Hepatocyte (in vitro differentiated cells): ENCODE measurements around the gene TSPO2. TPM values are rescaled to one million over a fixed set of nuclear protein-coding genes. Genes with fewer than 3 reads are reported as not detected.

Experiments
- DNase-seq: peaks from one replicate; pipeline ENCODE4 v3.0.0-alpha.2; 2016; ENCODE audit warnings: low spot score
- H2AFZ ChIP-seq: fragments of 200-600 bp; sonication (generic); 2 replicates; pipeline ENCODE4 v1.6.0; 2016; ENCODE audit warnings: antibody characterized with exemption, mild to moderate bottlenecking
- H3K27ac ChIP-seq: fragments of 200-600 bp; sonication (generic); 2 replicates; pipeline ENCODE4 v1.5.1; 2016; ENCODE audit warnings: mild to moderate bottlenecking
- H3K27me3 ChIP-seq: fragments of 200-600 bp; sonication (generic); 2 replicates; pipeline ENCODE4 v1.6.1; 2016
- H3K36me3 ChIP-seq: fragments of 200-600 bp; sonication (generic); replicated peaks from 2 replicates; pipeline ENCODE4 v1.5.1; 2016; ENCODE audit warnings: low read depth; ENCODE audit not compliant: insufficient read depth
- H3K4me1 ChIP-seq: fragments of 200-600 bp; sonication (generic); 2 replicates; pipeline ENCODE4 v1.5.1; 2016; ENCODE audit warnings: mild to moderate bottlenecking, moderate library complexity; ENCODE audit not compliant: insufficient read depth
- H3K4me2 ChIP-seq: fragments of 200-600 bp; sonication (generic); 2 replicates; pipeline ENCODE4 v1.6.0; 2016
- H3K4me3 ChIP-seq: fragments of 200-600 bp; sonication (generic); 2 replicates; pipeline ENCODE4 v1.5.1; 2016; ENCODE audit warnings: mild to moderate bottlenecking
- H3K79me2 ChIP-seq: fragments of 200-600 bp; sonication (generic); 2 replicates; pipeline ENCODE4 v1.6.0; 2017; ENCODE audit warnings: mild to moderate bottlenecking
- H3K9me2 ChIP-seq: fragments of 200-600 bp; sonication (generic); replicated peaks from 2 replicates; pipeline ENCODE4 v1.6.0; 2017; ENCODE audit warnings: mild to moderate bottlenecking; ENCODE audit not compliant: insufficient read depth
- H3K9me3 ChIP-seq: fragments of 200-600 bp; sonication (generic); 2 replicates; pipeline ENCODE4 v1.5.1; 2016; ENCODE audit warnings: low read depth, mild to moderate bottlenecking
- H4K20me1 ChIP-seq: fragments of 200-600 bp; sonication (generic); 2 replicates; pipeline ENCODE4 v1.6.0; 2016; ENCODE audit warnings: mild to moderate bottlenecking; ENCODE audit not compliant: insufficient read depth, poor library complexity, severe bottlenecking
- EZH2 ChIP-seq: fragments of 200-600 bp; sonication (generic); IDR thresholded peaks from 2 replicates; pipeline ENCODE4 v1.6.1; 2016; ENCODE audit warnings: antibody characterized with exemption, mild to moderate bottlenecking, borderline replicate concordance
- EZH2phosphoT487 ChIP-seq: fragments of 200-600 bp; sonication (generic); IDR thresholded peaks from one replicate; pipeline ENCODE4 v1.6.1; 2018; ENCODE audit warnings: antibody characterized with exemption, mild to moderate bottlenecking, low read depth, moderate library complexity; ENCODE audit not compliant: unreplicated experiment, severe bottlenecking
- WGBS: methylation state at CpG from one replicate; pipeline ENCODE4 v1.1.6; 2016; ENCODE audit warnings: low lambda C conversion rate; ENCODE audit errors: missing lambda C conversion rate; 5-methylcytosine and 5-hydroxymethylcytosine counted together
- polyA plus RNA-seq: library from polyadenylated mRNA; unstranded; fragments of >200 nt; fragmentation: Nextera tagmentation; extraction: Ambion mirVana; gene quantifications from 2 replicates; pipeline ENCODE4 v1.2.1, GENCODE V29; 2016
- total RNA-seq: library from RNA; depleted of rRNA; stranded (reverse); fragments of >200 nt; gene quantifications from 2 replicates; pipeline ENCODE4 v1.2.3, GENCODE V29; 2014
- TF ChIP-seq, protein P1 (sequence below): fragments of 200-600 bp; sonication (generic); IDR thresholded peaks from 2 replicates; pipeline ENCODE4 v1.5.1; 2016; ENCODE audit warnings: antibody characterized with exemption, mild to moderate bottlenecking; ENCODE audit not compliant: poor library complexity

The TSPO2 gene
- total and polyA plus RNA-seq, 2 experiments from 2014 or later, result 0.27 to 0.36 TPM

DNA sequence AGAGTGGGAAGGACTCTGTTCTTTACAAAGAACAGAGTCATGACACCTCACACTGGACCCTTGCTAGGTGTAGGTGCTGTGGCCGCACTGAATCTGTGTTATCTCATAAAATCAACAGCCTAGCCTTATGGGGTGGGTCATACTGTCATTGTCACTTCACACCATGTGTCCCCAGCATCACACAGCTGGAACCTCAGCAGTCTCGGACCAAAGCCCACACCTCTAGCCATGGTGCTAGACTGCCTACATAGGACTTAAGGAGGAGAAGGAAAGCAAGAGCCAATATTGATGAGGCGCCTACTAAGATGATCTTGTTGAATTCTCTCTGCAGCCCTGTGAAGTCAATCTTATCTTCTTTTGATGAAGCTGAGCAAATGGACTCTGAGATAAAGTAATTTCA lies 34.3 kb upstream of the TSPO2 start:
- H3K27ac ChIP-seq, result no peak overlapping the region
- no peak for DNase-seq
- 73% methylated on average over 3 of the region's 3 CpGs for WGBS
- H3K9me3 ChIP-seq, result no peaks in the 10 kb centered on the region
- H3K9me2 ChIP-seq, result no peaks in the 10 kb centered on the region
- H3K4me2 ChIP-seq, result no peak overlapping the region
- H2AFZ ChIP-seq, result no peak overlapping the region
- TF ChIP-seq, protein P1, sequence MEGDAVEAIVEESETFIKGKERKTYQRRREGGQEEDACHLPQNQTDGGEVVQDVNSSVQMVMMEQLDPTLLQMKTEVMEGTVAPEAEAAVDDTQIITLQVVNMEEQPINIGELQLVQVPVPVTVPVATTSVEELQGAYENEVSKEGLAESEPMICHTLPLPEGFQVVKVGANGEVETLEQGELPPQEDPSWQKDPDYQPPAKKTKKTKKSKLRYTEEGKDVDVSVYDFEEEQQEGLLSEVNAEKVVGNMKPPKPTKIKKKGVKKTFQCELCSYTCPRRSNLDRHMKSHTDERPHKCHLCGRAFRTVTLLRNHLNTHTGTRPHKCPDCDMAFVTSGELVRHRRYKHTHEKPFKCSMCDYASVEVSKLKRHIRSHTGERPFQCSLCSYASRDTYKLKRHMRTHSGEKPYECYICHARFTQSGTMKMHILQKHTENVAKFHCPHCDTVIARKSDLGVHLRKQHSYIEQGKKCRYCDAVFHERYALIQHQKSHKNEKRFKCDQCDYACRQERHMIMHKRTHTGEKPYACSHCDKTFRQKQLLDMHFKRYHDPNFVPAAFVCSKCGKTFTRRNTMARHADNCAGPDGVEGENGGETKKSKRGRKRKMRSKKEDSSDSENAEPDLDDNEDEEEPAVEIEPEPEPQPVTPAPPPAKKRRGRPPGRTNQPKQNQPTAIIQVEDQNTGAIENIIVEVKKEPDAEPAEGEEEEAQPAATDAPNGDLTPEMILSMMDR, result no peak
- TF ChIP-seq EZH2 (no peak), EZH2phosphoT487 (no peak)
- H3K27me3 ChIP-seq, result no peaks in the 10 kb centered on the region
- no peaks in the 10 kb centered on the region for H4K20me1 ChIP-seq
- no peaks in the 10 kb centered on the region for H3K36me3 ChIP-seq
- H3K79me2 ChIP-seq, result no peaks in the 10 kb centered on the region
- no peaks in the 10 kb centered on the region for H3K4me1 ChIP-seq
- H3K4me3 ChIP-seq, result no peak overlapping the region

DNA sequence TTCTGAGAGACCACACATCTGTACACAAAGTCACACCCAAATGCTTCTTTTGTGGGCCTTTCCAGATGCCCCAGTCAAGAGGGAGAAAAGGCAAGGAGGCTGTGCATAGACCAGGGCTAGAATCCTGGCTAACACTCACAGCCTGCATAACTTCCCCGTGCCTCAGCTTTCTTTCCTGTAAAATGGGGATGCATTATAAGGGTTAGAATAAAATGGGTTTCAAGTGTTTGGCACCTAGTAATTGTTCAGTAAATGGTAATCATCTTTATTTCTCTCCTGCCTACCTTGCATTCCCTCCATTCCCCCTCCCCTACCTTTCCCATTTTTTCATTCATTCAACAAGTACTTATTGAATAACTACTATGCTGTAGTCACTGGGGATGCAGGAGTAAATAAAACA lies 32.6 kb upstream of the TSPO2 start:
- Histone ChIP-seq H3K27me3 (no peaks in the 10 kb centered on the region), H2AFZ (no peak overlapping the region), H3K36me3 (no peaks in the 10 kb centered on the region), H3K9me2 (no peaks in the 10 kb centered on the region), H4K20me1 (no peaks in the 10 kb centered on the region), H3K9me3 (no peaks in the 10 kb centered on the region), H3K79me2 (no peaks in the 10 kb centered on the region), H3K4me3 (no peak overlapping the region), H3K4me1 (no peaks in the 10 kb centered on the region), H3K27ac (no peak overlapping the region), H3K4me2 (no peak overlapping the region)
- no peak for DNase-seq
- no peak for TF ChIP-seq EZH2phosphoT487
- TF ChIP-seq, protein P1, result no peak
- TF ChIP-seq EZH2, result no peak
- WGBS, result 100% methylated on average over 1 of the region's 1 CpG

DNA sequence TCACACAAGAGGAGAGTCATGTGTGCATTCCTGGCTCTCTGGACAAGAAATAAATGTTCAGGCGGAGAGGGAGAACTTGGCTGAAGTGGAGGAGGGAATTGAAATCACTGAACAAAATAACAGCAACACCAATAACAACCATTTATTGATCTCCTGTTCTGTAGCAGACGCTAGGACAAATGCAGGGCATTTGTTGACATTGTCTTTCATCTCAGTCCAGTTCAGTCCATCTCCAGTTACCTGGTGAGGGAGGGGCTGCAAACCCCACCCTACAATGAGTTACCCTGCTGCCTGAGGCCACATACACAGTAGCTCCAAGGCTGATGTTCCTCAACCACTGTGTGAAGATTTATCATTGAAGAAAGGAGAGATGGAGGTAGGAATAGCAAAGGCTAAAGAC lies 30.6 kb upstream of the TSPO2 start:
- no peak for DNase-seq
- Histone ChIP-seq H3K4me3 (no peak overlapping the region), H3K36me3 (no peaks in the 10 kb centered on the region), H3K27me3 (no peaks in the 10 kb centered on the region), H3K27ac (no peak overlapping the region), H3K4me1 (no peaks in the 10 kb centered on the region), H3K4me2 (no peak overlapping the region), H2AFZ (no peak overlapping the region), H3K9me3 (no peaks in the 10 kb centered on the region), H3K9me2 (no peaks in the 10 kb centered on the region), H3K79me2 (no peaks in the 10 kb centered on the region), H4K20me1 (no peaks in the 10 kb centered on the region)
- 73% methylated on average over 2 of the region's 2 CpGs for WGBS
- TF ChIP-seq EZH2phosphoT487 (no peak), EZH2 (no peak)
- TF ChIP-seq, protein P1, result no peak
